ENCODE data around the gene ERF.

Gene ERF

GRCh38 chr19:42203700-42204099 lies 51.2 kb downstream of the ERF start:
- DNase-seq (ENCODE audit: low spot score in 2 of 2), result no peak
- Histone ChIP-seq H3K4me1 (no peaks in the 10 kb centered on the region), H3K4me3 (no peak overlapping the region), H3K9me3 (no peaks in the 10 kb centered on the region), H3K36me3 (replicated peaks) (peaks cover 79% of the 10 kb centered on the region), H3K27me3 (ENCODE audit: low read depth) (no peaks in the 10 kb centered on the region)
- in situ Hi-C loops (cut with MboI; ENCODE audit: low sequenced_read_pairs), result no loop called here

DNA sequence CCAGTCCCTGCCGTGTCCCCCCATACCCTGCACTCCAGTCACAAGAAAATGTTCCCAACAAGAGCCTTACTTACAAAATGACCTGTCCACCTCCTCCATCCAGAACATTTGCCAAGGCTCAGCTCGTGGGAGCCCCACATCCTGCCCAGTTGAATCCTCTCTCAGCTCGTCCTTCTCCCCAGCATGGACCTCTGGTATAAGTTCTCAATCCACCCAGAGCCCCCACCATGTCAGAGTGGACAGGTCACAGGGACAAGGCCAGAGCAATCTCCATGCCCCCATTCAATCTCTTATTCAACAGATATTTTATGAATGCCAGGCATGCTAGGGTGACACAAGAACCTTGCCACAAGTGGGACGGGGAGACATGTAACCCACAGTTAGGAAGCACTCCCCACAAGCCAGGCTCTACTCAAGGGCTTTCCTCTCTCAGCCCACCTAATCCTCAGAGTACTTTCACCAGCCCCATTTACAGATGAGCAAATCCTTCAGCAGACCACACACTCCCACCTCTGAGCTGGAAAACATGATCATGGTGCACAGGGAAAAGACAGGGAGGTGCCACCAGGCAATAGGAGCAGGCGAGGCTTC lies 52.5 kb downstream of the ERF start:
- no peaks in the 10 kb centered on the region for H3K4me1 ChIP-seq
- in situ Hi-C loops (cut with MboI; ENCODE audit: low sequenced_read_pairs), result no loop called here
- H3K27me3 ChIP-seq (ENCODE audit: low read depth), result no peaks in the 10 kb centered on the region
- no peak overlapping the region for H3K4me3 ChIP-seq
- no peak for DNase-seq (ENCODE audit: low spot score in 2 of 2)
- H3K36me3 ChIP-seq (replicated peaks), result peaks cover 74% of the 10 kb centered on the region
- no peaks in the 10 kb centered on the region for H3K9me3 ChIP-seq

- no peak overlapping the region for H3K4me3 ChIP-seq
- in situ Hi-C loops (cut with MboI; ENCODE audit: low sequenced_read_pairs), result no loop called here
- no peak for DNase-seq (ENCODE audit: low spot score in 2 of 2)
- no peaks in the 10 kb centered on the region for H3K27me3 ChIP-seq (ENCODE audit: low read depth)
- peaks cover 67% of the 10 kb centered on the region for H3K36me3 ChIP-seq (replicated peaks)
- H3K4me1 ChIP-seq, result no peaks in the 10 kb centered on the region
- no peaks in the 10 kb centered on the region for H3K9me3 ChIP-seq
These were observed 53.2 kb downstream of the ERF start for GRCh38 chr19:42201489-42202289.

- H3K4me3 ChIP-seq, result no peak overlapping the region
- H3K9me3 ChIP-seq, result no peaks in the 10 kb centered on the region
- H3K36me3 ChIP-seq (replicated peaks), result peaks cover 61% of the 10 kb centered on the region
- no peaks in the 10 kb centered on the region for H3K27me3 ChIP-seq (ENCODE audit: low read depth)
- in situ Hi-C loops (cut with MboI; ENCODE audit: low sequenced_read_pairs), result no loop called here
- H3K4me1 ChIP-seq, result no peaks in the 10 kb centered on the region
- DNase-seq (ENCODE audit: low spot score in 2 of 2), result no peak
These were observed 54.7 kb downstream of the ERF start for GRCh38 chr19:42200116-42200715.

- Histone ChIP-seq H3K27me3 (ENCODE audit: low read depth) (no peaks in the 10 kb centered on the region), H3K36me3 (replicated peaks) (peaks cover 61% of the 10 kb centered on the region), H3K4me1 (no peaks in the 10 kb centered on the region), H3K9me3 (no peaks in the 10 kb centered on the region), H3K4me3 (no peak overlapping the region)
- in situ Hi-C loops (cut with MboI; ENCODE audit: low sequenced_read_pairs), result no loop called here
- DNase-seq (ENCODE audit: low spot score in 2 of 2), result no peak
These were observed 55.4 kb downstream of the ERF start for GRCh38 chr19:42199440-42200115.

DNA sequence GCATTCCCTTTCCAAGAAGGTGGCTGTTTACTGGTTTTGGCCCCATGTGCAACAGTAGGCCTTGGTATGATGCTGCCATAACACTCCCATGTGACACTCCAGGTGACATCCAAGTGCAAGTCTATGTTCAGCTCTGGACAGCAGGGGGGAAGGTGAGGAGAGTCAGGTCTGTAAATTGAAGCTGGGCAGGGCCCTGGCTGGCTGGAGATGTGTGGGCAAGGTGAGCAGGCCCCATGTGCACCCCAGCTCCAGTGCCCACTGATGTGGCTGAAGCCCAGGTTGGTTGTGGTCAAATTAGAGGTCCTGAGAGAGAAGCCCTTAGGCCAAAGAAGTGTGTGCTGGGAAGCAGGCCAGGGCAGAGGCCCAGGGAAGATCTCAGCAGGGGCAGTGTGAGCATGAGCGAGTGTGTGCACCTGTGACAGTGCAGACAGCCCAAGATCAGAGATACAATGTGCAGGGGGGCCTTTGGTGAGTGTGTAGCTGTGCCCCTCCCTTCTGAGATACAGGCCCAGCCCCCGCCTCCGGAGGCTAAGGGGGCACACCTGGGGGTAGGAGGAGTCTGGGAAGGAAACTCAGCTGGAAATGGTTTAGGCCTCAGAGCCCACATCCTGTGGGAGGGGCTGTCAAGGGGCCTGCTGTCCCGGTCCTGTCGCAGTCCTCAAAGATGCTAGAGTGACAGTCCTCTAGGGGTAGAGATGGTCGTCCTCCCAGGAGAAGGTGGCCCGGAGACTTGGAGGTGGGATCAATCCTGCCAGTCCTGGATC lies 56.1 kb downstream of the ERF start:
- Histone ChIP-seq H3K4me3 (no peak overlapping the region), H3K4me1 (no peaks in the 10 kb centered on the region), H3K27me3 (ENCODE audit: low read depth) (no peaks in the 10 kb centered on the region), H3K9me3 (no peaks in the 10 kb centered on the region), H3K36me3 (replicated peaks) (peaks cover 56% of the 10 kb centered on the region)
- no peak for DNase-seq (ENCODE audit: low spot score in 2 of 2)
- in situ Hi-C loops (cut with MboI; ENCODE audit: low sequenced_read_pairs), result no loop called here

Measured in HAP-1 (cell line).